Gastrocnemius medialis (tissue), 4 donors: ENCODE results near the gene SMCO2.

ENCODE experiments used
- POLR2A ChIP-seq, 2 donors: fragments of 450-650 bp; IDR thresholded peaks; one replicate each; pipeline ENCODE4 v1.6.1; 2017; ENCODE audit warnings: antibody characterized with exemption in 2 of 2, mild to moderate bottlenecking in 2 of 2, moderate library complexity in 2 of 2
- TF ChIP-seq, protein P1 (sequence below), 5 experiments: fragments of 450-650 bp in 3 of 5; fragments of 200-600 bp in 2 of 5; sonication (generic) in 2 of 5; IDR thresholded peaks in 4 of 5; conservative IDR thresholded peaks in 1 of 5; 1 replicate in 4 of 5; 2 replicates in 1 of 5; pipeline ENCODE4 v1.5.1; 2016 to 2019; ENCODE audit warnings: antibody characterized with exemption in 5 of 5, mild to moderate bottlenecking in 3 of 5, moderate library complexity in 3 of 5

GRCh38 chr12:27541031-27541719, 94.6 kb downstream of the SMCO2 start:
- TF ChIP-seq, protein P1, sequence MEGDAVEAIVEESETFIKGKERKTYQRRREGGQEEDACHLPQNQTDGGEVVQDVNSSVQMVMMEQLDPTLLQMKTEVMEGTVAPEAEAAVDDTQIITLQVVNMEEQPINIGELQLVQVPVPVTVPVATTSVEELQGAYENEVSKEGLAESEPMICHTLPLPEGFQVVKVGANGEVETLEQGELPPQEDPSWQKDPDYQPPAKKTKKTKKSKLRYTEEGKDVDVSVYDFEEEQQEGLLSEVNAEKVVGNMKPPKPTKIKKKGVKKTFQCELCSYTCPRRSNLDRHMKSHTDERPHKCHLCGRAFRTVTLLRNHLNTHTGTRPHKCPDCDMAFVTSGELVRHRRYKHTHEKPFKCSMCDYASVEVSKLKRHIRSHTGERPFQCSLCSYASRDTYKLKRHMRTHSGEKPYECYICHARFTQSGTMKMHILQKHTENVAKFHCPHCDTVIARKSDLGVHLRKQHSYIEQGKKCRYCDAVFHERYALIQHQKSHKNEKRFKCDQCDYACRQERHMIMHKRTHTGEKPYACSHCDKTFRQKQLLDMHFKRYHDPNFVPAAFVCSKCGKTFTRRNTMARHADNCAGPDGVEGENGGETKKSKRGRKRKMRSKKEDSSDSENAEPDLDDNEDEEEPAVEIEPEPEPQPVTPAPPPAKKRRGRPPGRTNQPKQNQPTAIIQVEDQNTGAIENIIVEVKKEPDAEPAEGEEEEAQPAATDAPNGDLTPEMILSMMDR (IDR thresholded peaks at IDR 0.05 in 4 of 5, conservative IDR thresholded peaks at IDR 0.05 in 1 of 5) = no peak
- no peak for TF ChIP-seq POLR2A (IDR thresholded peaks at IDR 0.05)
